Hematopoietic multipotent progenitor cell treated with erythropoietin and hydrocortisone succinate and interleukin-3 and kit ligand, for 4 days (in vitro differentiated cells): ENCODE measurements around the gene TMOD3.
"Not testable (repeated sequence)": the region's sequence is repeated elsewhere in the genome, so short reads cannot be mapped to it uniquely, and the experiment has no call there.

ENCODE experiments used
- DNase-seq: peaks from one replicate; pipeline ENCODE4 v3.0.0-alpha.2; 2015

The TMOD3 gene

GRCh38 chr15:51829376-51830275 is at the start of gene TMOD3:
TSS of gene TMOD3 (plus strand) at chr15:51829653. CDS start at chr15:51862885, 33,232 bp downstream.
- DNase-seq: peak; percentile 95

GRCh38 chr15:51780636-51781035 is 48.8 kb upstream of the TMOD3 start:
- no peak for DNase-seq

GRCh38 chr15:51781506-51781905 is 47.9 kb upstream of the TMOD3 start:
- DNase-seq: no peak

- DNase-seq: peak; percentile 59
These were observed 47.0 kb upstream of the TMOD3 start for GRCh38 chr15:51782357-51782896.

GRCh38 chr15:51783967-51784366 is 45.5 kb upstream of the TMOD3 start:
- no peak for DNase-seq

GRCh38 chr15:51787130-51787529 is 42.3 kb upstream of the TMOD3 start:
- DNase-seq: peak; percentile 17

GRCh38 chr15:51792474-51792873 is 37.0 kb upstream of the TMOD3 start:
- DNase-seq: not testable (repeated sequence)

GRCh38 chr15:51793521-51794305 is 35.7 kb upstream of the TMOD3 start:
- DNase-seq: peak; percentile 11

- DNase-seq: no peak
These were observed 32.5 kb upstream of the TMOD3 start for GRCh38 chr15:51796847-51797401.

GRCh38 chr15:51798281-51798680 is 31.2 kb upstream of the TMOD3 start:
- no peak for DNase-seq

- no peak for DNase-seq
These were observed 29.9 kb upstream of the TMOD3 start for GRCh38 chr15:51799282-51800252.

GRCh38 chr15:51801391-51801835 is 28.0 kb upstream of the TMOD3 start:
- peak; percentile 28 for DNase-seq

GRCh38 chr15:51802593-51802992 is 26.9 kb upstream of the TMOD3 start:
- DNase-seq: no peak

GRCh38 chr15:51803965-51804364 is 25.5 kb upstream of the TMOD3 start:
- DNase-seq: no peak

- DNase-seq: no peak
These were observed 23.3 kb upstream of the TMOD3 start for GRCh38 chr15:51806123-51806522.

GRCh38 chr15:51809457-51809856 is 20.0 kb upstream of the TMOD3 start:
- no peak for DNase-seq

GRCh38 chr15:51812598-51812997 is 16.9 kb upstream of the TMOD3 start:
- DNase-seq: no peak

GRCh38 chr15:51814606-51815005 is 14.8 kb upstream of the TMOD3 start:
- DNase-seq: no peak

GRCh38 chr15:51816611-51817010 is 12.8 kb upstream of the TMOD3 start:
- DNase-seq: no peak

GRCh38 chr15:51818150-51818549 is 11.3 kb upstream of the TMOD3 start:
- DNase-seq: no peak

GRCh38 chr15:51825698-51826097 is 3.8 kb upstream of the TMOD3 start:
- DNase-seq: no peak
